MM.1S (cell line): ENCODE results near the gene TIAM1.

Experiments
- DNase-seq: peaks from one replicate; pipeline ENCODE4 v3.0.0-alpha.2; 2015
- H2AFZ ChIP-seq: fragments of 300-600 bp; sonication (generic); 2 replicates; pipeline ENCODE4 v1.6.0; 2016; ENCODE audit warnings: antibody characterized with exemption, low read length
- H3F3A ChIP-seq: fragments of 300-600 bp; sonication (generic); 2 replicates; pipeline ENCODE4 v1.6.1; 2016; ENCODE audit warnings: mild to moderate bottlenecking, antibody characterized with exemption, low read length, moderate library complexity, mixed read lengths; ENCODE audit not compliant: insufficient read depth
- H3K27ac ChIP-seq: fragments of 300-600 bp; sonication (generic); 2 replicates; pipeline ENCODE4 v1.5.1; 2016; ENCODE audit warnings: mild to moderate bottlenecking, low read length
- H3K27me3 ChIP-seq: fragments of 300-600 bp; sonication (generic); replicated peaks from 2 replicates; pipeline ENCODE4 v1.6.0; 2016; ENCODE audit warnings: low read length; ENCODE audit not compliant: insufficient read depth
- H3K36me3 ChIP-seq: fragments of 300-600 bp; sonication (generic); replicated peaks from 2 replicates; pipeline ENCODE4 v1.6.1; 2016; ENCODE audit warnings: mild to moderate bottlenecking, low read length, mixed read lengths; ENCODE audit not compliant: insufficient read depth
- H3K4me1 ChIP-seq: fragments of 300-600 bp; sonication (generic); 2 replicates; pipeline ENCODE4 v1.6.1; 2016; ENCODE audit warnings: low read length, mixed read lengths
- H3K4me2 ChIP-seq: fragments of 300-600 bp; sonication (generic); 2 replicates; pipeline ENCODE4 v1.6.0; 2016; ENCODE audit warnings: low read depth, low read length
- H3K4me3 ChIP-seq: fragments of 300-600 bp; sonication (generic); 2 replicates; pipeline ENCODE4 v1.5.1; 2016; ENCODE audit warnings: low read length, mixed read lengths
- H3K79me2 ChIP-seq: fragments of 300-600 bp; sonication (generic); 2 replicates; pipeline ENCODE4 v1.6.1; 2016; ENCODE audit warnings: mixed run types, low read length, mixed read lengths
- H3K9ac ChIP-seq: fragments of 300-600 bp; sonication (generic); 2 replicates; pipeline ENCODE4 v1.6.1; 2016; ENCODE audit warnings: low read length, mixed read lengths
- H3K9me2 ChIP-seq: fragments of 300-600 bp; sonication (generic); replicated peaks from 2 replicates; pipeline ENCODE4 v1.6.1; 2016; ENCODE audit warnings: mild to moderate bottlenecking, low read length, mixed read lengths; ENCODE audit not compliant: insufficient read depth
- H3K9me3 ChIP-seq: fragments of 300-600 bp; sonication (generic); replicated peaks from 2 replicates; pipeline ENCODE4 v1.6.1; 2016; ENCODE audit warnings: mild to moderate bottlenecking, low read length, mixed read lengths; ENCODE audit not compliant: insufficient read depth
- H4K20me1 ChIP-seq: fragments of 300-600 bp; sonication (generic); 2 replicates; pipeline ENCODE4 v1.6.1; 2016; ENCODE audit warnings: mild to moderate bottlenecking, low read length, moderate library complexity, mixed read lengths; ENCODE audit not compliant: insufficient read depth
- EZH2 ChIP-seq: fragments of 300-600 bp; sonication (generic); optimal IDR thresholded peaks from 2 replicates; pipeline ENCODE3; 2017; ENCODE audit warnings: low read depth, mild to moderate bottlenecking, antibody characterized with exemption, low read length, mixed read lengths
- EZH2phosphoT487 ChIP-seq: fragments of 300-600 bp; sonication (generic); IDR thresholded peaks from 2 replicates; pipeline ENCODE4 v1.6.1; 2018; ENCODE audit warnings: antibody characterized with exemption, low read length
- TF ChIP-seq, protein P1 (sequence below): fragments of 300-600 bp; sonication (generic); IDR thresholded peaks from 2 replicates; pipeline ENCODE4 v1.5.1; 2016; ENCODE audit warnings: antibody characterized with exemption, low read length, mixed read lengths

Gene TIAM1

DNA sequence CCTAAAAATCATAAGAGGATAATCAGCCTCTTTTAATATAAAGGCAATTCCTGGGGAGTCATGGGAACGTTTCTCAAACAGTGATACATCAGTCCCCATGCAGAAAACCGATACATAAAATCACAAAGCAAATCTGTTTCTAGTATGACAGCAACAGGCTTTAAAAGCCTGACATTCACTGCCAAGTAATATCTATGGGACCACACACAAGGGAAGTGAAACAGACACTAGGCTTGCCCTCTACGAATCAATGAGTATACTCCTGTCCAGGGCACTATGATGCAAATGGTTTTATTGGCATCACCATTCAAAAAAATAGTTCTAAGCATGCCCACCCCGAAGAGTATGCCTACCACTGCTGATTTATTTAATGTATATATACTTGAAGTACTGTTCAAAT lies 54.4 kb downstream of the TIAM1 start:
- DNase-seq: no peak
- TF ChIP-seq EZH2: no peak

GRCh38 chr21:31288191-31288590 lies 55.9 kb downstream of the TIAM1 start:
- TF ChIP-seq EZH2: no peak
- TF ChIP-seq, protein P1, sequence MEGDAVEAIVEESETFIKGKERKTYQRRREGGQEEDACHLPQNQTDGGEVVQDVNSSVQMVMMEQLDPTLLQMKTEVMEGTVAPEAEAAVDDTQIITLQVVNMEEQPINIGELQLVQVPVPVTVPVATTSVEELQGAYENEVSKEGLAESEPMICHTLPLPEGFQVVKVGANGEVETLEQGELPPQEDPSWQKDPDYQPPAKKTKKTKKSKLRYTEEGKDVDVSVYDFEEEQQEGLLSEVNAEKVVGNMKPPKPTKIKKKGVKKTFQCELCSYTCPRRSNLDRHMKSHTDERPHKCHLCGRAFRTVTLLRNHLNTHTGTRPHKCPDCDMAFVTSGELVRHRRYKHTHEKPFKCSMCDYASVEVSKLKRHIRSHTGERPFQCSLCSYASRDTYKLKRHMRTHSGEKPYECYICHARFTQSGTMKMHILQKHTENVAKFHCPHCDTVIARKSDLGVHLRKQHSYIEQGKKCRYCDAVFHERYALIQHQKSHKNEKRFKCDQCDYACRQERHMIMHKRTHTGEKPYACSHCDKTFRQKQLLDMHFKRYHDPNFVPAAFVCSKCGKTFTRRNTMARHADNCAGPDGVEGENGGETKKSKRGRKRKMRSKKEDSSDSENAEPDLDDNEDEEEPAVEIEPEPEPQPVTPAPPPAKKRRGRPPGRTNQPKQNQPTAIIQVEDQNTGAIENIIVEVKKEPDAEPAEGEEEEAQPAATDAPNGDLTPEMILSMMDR: no peak
- H3K79me2 ChIP-seq: peaks cover 8% of the 10 kb centered on the region; the same call in 1 of the 2 replicates
- H2AFZ ChIP-seq: no peak overlapping the region
- no peak overlapping the region for H3K4me2 ChIP-seq
- no peak overlapping the region for H3K27ac ChIP-seq
- H3K9me2 ChIP-seq: no peaks in the 10 kb centered on the region
- no peaks in the 10 kb centered on the region for H3F3A ChIP-seq
- no peak overlapping the region for H3K4me3 ChIP-seq
- no peaks in the 10 kb centered on the region for H3K9me3 ChIP-seq
- H3K27me3 ChIP-seq: no peaks in the 10 kb centered on the region
- H3K36me3 ChIP-seq: no peaks in the 10 kb centered on the region
- no peaks in the 10 kb centered on the region for H4K20me1 ChIP-seq
- no peak overlapping the region for H3K9ac ChIP-seq
- H3K4me1 ChIP-seq: no peaks in the 10 kb centered on the region
- no peak for DNase-seq

More for the DNA sequence above, 54.4 kb downstream of the TIAM1 start:
- H4K20me1 ChIP-seq: no peaks in the 10 kb centered on the region
- H3K36me3 ChIP-seq: no peaks in the 10 kb centered on the region
- H3K9me2 ChIP-seq: no peaks in the 10 kb centered on the region
- no peak overlapping the region for H3K9ac ChIP-seq
- H2AFZ ChIP-seq: no peak overlapping the region
- no peak overlapping the region for H3K27ac ChIP-seq
- no peaks in the 10 kb centered on the region for H3K4me1 ChIP-seq
- H3K4me3 ChIP-seq: no peak overlapping the region
- no peak overlapping the region for H3K4me2 ChIP-seq
- no peaks in the 10 kb centered on the region for H3F3A ChIP-seq
- no peaks in the 10 kb centered on the region for H3K27me3 ChIP-seq
- no peaks in the 10 kb centered on the region for H3K9me3 ChIP-seq
- H3K79me2 ChIP-seq: peaks cover 8% of the 10 kb centered on the region; the same call in 1 of the 2 replicates

DNA sequence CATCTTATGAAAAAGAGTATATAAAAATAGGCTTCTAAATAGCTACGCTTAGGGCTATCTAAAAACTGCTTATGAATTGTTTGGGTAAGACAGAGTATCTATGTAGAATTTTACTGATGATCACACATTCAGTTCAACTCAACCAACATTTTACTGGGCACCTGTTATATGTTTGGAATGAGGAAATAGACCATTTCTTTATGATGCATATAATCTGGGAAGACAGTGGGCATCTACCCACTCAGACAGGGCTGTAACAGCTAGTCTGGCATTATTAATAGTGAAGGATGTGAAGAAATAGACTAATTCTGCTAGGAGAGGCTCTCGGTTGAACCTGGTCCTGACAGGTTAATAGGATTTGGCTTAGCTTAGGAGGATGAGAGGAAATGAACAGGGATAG lies 56.9 kb downstream of the TIAM1 start:
- Histone ChIP-seq H3K4me3 (no peak overlapping the region), H3F3A (no peaks in the 10 kb centered on the region), H3K4me1 (no peaks in the 10 kb centered on the region), H3K9ac (no peak overlapping the region), H3K4me2 (no peak overlapping the region), H3K27me3 (no peaks in the 10 kb centered on the region), H3K9me3 (no peaks in the 10 kb centered on the region), H3K36me3 (no peaks in the 10 kb centered on the region), H2AFZ (no peak overlapping the region), H3K27ac (no peak overlapping the region), H4K20me1 (no peaks in the 10 kb centered on the region), H3K9me2 (no peaks in the 10 kb centered on the region), H3K79me2 (peaks cover 8% of the 10 kb centered on the region; the same call in 1 of the 2 replicates)
- TF ChIP-seq, protein P1: no peak
- no peak for TF ChIP-seq EZH2
- TF ChIP-seq EZH2phosphoT487: no peak
- DNase-seq: no peak

DNA sequence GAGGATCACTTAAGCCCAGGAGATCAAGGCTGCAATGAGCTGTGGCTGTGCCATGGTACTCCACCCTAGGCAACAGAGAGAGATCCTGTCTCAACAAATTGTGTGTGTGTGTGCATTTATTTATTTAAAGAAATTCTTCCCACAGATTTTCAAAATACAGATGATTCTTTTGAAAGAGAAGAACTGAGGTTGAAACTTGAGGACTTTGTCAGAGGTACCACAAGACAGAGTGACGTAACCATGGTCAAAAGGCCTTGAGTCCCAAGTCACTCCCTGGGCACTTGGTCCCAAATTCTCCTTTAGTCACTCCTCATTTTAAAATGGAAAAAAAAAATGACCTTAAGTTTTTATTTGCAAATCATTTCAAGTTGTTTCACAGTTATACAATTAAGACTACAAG lies 57.4 kb downstream of the TIAM1 start:
- peaks cover 8% of the 10 kb centered on the region; the same call in 1 of the 2 replicates for H3K79me2 ChIP-seq
- H2AFZ ChIP-seq: no peak overlapping the region

More for the DNA sequence above, 57.4 kb downstream of the TIAM1 start:
- Histone ChIP-seq H4K20me1 (no peaks in the 10 kb centered on the region), H3K27ac (no peak overlapping the region), H3K27me3 (no peaks in the 10 kb centered on the region), H3K4me1 (no peaks in the 10 kb centered on the region), H3K9me3 (no peaks in the 10 kb centered on the region), H3K9me2 (no peaks in the 10 kb centered on the region), H3K36me3 (no peaks in the 10 kb centered on the region), H3K4me2 (no peak overlapping the region), H3K4me3 (no peak overlapping the region), H3K9ac (no peak overlapping the region), H3F3A (no peaks in the 10 kb centered on the region)
- DNase-seq: no peak
- no peak for TF ChIP-seq EZH2phosphoT487
- TF ChIP-seq, protein P1: no peak
- TF ChIP-seq EZH2: no peak
